ENCODE measurements around the gene CUL4A.

The CUL4A gene

DNA sequence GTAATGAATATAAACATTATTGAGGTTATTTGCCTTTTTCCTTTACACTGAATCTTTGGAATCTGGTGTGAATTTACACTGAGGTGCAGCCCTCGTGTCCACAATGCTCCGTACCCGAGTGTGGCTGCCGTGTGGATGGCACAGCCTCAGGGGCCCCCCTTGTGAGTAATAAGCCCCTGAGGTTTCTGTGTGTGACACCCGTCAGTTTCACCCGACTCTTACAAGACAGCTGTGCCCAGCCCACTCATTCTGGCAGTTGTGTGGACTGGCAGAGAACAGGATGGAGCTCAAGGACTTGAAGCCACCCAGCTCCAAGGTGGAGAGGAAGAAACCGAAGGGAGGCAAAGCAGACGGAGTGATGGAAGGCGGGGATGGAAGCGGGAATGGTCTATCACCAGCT lies 43.1 kb upstream of the CUL4A start:
- no peak overlapping the region for H3K27ac ChIP-seq (ENCODE audit: extremely low read depth, low read depth, low read length)
- peaks cover 0 to 17% of the 10 kb centered on the region in 2 experiments; a peak in 2 of 3 replicates for H3K36me3 ChIP-seq (ENCODE audit: control insufficient read depth in 2 of 2, insufficient read depth in 1 of 2, low read length in 2 of 2)
- ChIA-PET CTCF (no interaction called here), POLR2A (no interaction called here)
- TF ChIP-seq ZNF473 (tag by site-specific recombination; IDR thresholded peaks at IDR 0.05) (no peak), ZNF211 (tag by site-specific recombination; IDR thresholded peaks at IDR 0.05; ENCODE audit: low read depth) (no peak), ZFHX2 (tag by site-specific recombination; conservative IDR thresholded peaks at IDR 0.05) (no peak), ZNF701 (tag by site-specific recombination; IDR thresholded peaks at IDR 0.05) (no peak), KLF16 (tag by site-specific recombination; IDR thresholded peaks at IDR 0.05) (no peak), ZNF311 (tag by site-specific recombination; IDR thresholded peaks at IDR 0.05; ENCODE audit: borderline replicate concordance) (no peak), RBAK (tag by site-specific recombination; IDR thresholded peaks at IDR 0.05) (no peak), YY1 (tag by site-specific recombination; IDR thresholded peaks at IDR 0.05) (no peak), SCRT1 (tag by site-specific recombination; IDR thresholded peaks at IDR 0.05; ENCODE audit: borderline replicate concordance) (no peak), MZF1 (tag by site-specific recombination; IDR thresholded peaks at IDR 0.05; ENCODE audit: borderline replicate concordance) (no peak)
- TF ChIP-seq, protein P1, sequence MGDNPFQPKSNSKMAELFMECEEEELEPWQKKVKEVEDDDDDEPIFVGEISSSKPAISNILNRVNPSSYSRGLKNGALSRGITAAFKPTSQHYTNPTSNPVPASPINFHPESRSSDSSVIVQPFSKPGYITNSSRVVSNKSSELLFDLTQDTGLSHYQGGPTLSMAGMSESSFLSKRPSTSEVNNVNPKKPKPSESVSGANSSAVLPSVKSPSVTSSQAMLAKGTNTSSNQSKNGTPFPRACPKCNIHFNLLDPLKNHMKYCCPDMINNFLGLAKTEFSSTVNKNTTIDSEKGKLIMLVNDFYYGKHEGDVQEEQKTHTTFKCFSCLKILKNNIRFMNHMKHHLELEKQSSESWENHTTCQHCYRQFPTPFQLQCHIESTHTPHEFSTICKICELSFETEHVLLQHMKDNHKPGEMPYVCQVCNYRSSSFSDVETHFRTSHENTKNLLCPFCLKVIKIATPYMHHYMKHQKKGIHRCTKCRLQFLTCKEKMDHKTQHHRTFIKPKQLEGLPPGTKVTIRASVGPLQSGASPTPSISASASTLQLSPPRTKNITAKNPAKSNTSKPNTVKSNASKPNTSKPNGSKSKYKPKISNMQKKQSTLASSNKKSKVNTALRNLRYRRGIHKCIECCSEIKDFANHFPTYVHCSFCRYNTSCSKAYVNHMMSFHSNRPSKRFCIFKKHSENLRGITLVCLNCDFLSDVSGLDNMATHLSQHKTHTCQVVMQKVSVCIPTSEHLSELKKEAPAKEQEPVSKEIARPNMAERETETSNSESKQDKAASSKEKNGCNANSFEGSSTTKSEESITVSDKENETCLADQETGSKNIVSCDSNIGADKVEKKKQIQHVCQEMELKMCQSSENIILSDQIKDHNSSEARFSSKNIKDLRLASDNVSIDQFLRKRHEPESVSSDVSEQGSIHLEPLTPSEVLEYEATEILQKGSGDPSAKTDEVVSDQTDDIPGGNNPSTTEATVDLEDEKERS (tag by site-specific recombination; IDR thresholded peaks at IDR 0.05), result no peak
- TF ChIP-seq, protein P2, sequence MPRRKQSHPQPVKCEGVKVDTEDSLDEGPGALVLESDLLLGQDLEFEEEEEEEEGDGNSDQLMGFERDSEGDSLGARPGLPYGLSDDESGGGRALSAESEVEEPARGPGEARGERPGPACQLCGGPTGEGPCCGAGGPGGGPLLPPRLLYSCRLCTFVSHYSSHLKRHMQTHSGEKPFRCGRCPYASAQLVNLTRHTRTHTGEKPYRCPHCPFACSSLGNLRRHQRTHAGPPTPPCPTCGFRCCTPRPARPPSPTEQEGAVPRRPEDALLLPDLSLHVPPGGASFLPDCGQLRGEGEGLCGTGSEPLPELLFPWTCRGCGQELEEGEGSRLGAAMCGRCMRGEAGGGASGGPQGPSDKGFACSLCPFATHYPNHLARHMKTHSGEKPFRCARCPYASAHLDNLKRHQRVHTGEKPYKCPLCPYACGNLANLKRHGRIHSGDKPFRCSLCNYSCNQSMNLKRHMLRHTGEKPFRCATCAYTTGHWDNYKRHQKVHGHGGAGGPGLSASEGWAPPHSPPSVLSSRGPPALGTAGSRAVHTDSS (tag by site-specific recombination; IDR thresholded peaks at IDR 0.05), result no peak
- TF ChIP-seq, protein P3, sequence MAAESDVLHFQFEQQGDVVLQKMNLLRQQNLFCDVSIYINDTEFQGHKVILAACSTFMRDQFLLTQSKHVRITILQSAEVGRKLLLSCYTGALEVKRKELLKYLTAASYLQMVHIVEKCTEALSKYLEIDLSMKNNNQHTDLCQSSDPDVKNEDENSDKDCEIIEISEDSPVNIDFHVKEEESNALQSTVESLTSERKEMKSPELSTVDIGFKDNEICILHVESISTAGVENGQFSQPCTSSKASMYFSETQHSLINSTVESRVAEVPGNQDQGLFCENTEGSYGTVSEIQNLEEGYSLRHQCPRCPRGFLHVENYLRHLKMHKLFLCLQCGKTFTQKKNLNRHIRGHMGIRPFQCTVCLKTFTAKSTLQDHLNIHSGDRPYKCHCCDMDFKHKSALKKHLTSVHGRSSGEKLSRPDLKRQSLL (tag by site-specific recombination; IDR thresholded peaks at IDR 0.05), result no peak
- no peak overlapping the region for H3K4me3 ChIP-seq (ENCODE audit: low read depth, low read length)
- H3K9me3 ChIP-seq (ENCODE audit: control insufficient read depth, insufficient read depth, low read depth, low read length), result no peaks in the 10 kb centered on the region
- H3K4me1 ChIP-seq (ENCODE audit: control insufficient read depth, insufficient read depth, low read length), result no peaks in the 10 kb centered on the region

DNA sequence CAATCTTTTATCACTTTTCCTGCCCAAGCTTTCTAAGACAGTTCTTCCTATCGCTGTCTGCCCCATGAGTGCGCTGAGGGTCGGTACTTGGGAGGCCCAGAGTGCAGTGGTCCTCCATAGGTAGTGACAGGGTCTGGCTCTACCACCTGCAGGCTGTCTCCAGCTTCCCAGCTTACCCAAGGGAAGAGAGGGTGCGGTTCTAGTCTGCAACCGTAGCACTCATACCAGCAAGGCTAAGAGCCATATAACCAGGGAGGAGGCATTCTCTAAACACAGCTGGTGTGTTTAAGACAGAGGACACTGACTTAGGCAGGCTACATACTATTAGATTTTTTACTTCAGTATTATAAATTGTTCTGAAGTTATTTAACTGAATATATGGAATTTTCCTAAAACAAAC lies 42.7 kb upstream of the CUL4A start:
- no peaks in the 10 kb centered on the region for H3K4me1 ChIP-seq (ENCODE audit: control insufficient read depth, insufficient read depth, low read length)
- ChIA-PET POLR2A (no interaction called here), CTCF (no interaction called here)
- no peak overlapping the region for H3K4me3 ChIP-seq (ENCODE audit: low read depth, low read length)
- H3K36me3 ChIP-seq (ENCODE audit: control insufficient read depth in 2 of 2, insufficient read depth in 1 of 2, low read length in 2 of 2), result peaks cover 0 to 21% of the 10 kb centered on the region in 2 experiments; a peak in 2 of 3 replicates
- no peak for TF ChIP-seq ZNF202 (tag by site-specific recombination; IDR thresholded peaks at IDR 0.05; ENCODE audit: borderline replicate concordance)
- TF ChIP-seq ZNF530 (tag by site-specific recombination; IDR thresholded peaks at IDR 0.05; ENCODE audit: low read depth), result no peak
- no peak for TF ChIP-seq ZNF114 (tag by site-specific recombination; IDR thresholded peaks at IDR 0.05)
- no peak for TF ChIP-seq ZNF596 (tag by site-specific recombination; IDR thresholded peaks at IDR 0.05)
- no peak for TF ChIP-seq ZNF248 (tag by site-specific recombination; IDR thresholded peaks at IDR 0.05)
- no peak for TF ChIP-seq ZNF350 (tag by site-specific recombination; IDR thresholded peaks at IDR 0.05)
- TF ChIP-seq KLF8 (tag by site-specific recombination; IDR thresholded peaks at IDR 0.05), result no peak
- no peak for TF ChIP-seq ZNF670 (tag by site-specific recombination; IDR thresholded peaks at IDR 0.05; ENCODE audit: low read depth)
- TF ChIP-seq, protein P4, sequence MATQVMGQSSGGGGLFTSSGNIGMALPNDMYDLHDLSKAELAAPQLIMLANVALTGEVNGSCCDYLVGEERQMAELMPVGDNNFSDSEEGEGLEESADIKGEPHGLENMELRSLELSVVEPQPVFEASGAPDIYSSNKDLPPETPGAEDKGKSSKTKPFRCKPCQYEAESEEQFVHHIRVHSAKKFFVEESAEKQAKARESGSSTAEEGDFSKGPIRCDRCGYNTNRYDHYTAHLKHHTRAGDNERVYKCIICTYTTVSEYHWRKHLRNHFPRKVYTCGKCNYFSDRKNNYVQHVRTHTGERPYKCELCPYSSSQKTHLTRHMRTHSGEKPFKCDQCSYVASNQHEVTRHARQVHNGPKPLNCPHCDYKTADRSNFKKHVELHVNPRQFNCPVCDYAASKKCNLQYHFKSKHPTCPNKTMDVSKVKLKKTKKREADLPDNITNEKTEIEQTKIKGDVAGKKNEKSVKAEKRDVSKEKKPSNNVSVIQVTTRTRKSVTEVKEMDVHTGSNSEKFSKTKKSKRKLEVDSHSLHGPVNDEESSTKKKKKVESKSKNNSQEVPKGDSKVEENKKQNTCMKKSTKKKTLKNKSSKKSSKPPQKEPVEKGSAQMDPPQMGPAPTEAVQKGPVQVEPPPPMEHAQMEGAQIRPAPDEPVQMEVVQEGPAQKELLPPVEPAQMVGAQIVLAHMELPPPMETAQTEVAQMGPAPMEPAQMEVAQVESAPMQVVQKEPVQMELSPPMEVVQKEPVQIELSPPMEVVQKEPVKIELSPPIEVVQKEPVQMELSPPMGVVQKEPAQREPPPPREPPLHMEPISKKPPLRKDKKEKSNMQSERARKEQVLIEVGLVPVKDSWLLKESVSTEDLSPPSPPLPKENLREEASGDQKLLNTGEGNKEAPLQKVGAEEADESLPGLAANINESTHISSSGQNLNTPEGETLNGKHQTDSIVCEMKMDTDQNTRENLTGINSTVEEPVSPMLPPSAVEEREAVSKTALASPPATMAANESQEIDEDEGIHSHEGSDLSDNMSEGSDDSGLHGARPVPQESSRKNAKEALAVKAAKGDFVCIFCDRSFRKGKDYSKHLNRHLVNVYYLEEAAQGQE (tag by site-specific recombination; IDR thresholded peaks at IDR 0.05), result no peak
- TF ChIP-seq ZSCAN23 (tag by site-specific recombination; IDR thresholded peaks at IDR 0.05), result no peak
- no peak for TF ChIP-seq ZFP69B (tag by site-specific recombination; IDR thresholded peaks at IDR 0.05)
- H3K27ac ChIP-seq (ENCODE audit: extremely low read depth, low read depth, low read length), result no peak overlapping the region
- H3K9me3 ChIP-seq (ENCODE audit: control insufficient read depth, insufficient read depth, low read depth, low read length), result no peaks in the 10 kb centered on the region
